Stomach (tissue), 4 donors: ENCODE measurements around the gene LRRC71.

Experiments
- CTCF ChIP-seq, 7 experiments: fragments of 450-650 bp in 4 of 7; fragments of 200-600 bp in 3 of 7; sonication (generic) in 3 of 7; IDR thresholded peaks; one replicate each; pipeline ENCODE4 v1.5.1; 2016 to 2019; ENCODE audit warnings: antibody characterized with exemption in 7 of 7, control low read depth in 2 of 7, mild to moderate bottlenecking in 1 of 7
- POLR2AphosphoS5 ChIP-seq, 3 donors: sonication (generic); formaldehyde crosslinking; IDR thresholded peaks; one replicate each; pipeline ENCODE4 v1.6.1; 2016; ENCODE audit warnings: antibody characterized with exemption in 3 of 3

DNA sequence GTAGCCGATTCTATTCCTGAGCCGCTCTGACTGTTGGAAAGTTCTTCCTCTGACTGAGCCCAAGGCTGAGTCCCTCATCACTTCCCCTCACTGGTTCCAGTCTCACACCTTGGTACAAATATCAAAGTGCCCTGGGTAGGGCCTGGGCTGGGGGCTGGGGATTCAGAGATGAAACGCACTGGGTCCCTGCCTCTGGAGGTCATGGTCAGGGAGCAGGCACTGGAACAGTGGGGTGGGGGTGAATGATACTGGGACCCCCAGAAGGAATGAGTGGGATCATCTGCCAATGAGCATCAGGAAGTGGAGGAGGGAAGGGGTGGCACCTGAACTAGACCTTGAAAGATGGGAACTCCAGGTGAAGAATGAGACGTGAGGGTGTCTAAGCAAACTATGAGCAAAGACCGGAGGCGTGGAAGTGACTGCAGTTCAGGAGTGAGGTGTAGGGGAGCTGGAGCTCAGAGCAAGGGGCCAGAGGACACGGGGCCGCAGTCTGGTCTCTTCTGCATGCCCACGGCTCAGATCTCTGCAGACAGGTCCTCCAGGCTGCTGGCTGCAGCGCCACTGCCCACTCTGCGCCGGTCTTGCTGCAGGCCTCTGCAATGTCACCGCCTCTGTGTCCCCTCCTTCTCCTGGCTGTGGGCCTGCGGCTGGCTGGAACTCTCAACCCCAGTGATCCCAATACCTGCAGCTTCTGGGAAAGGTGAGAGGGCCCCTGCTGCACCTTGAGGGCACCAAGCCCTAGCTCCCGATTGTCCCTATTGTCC is 16.9 kb upstream of the LRRC71 start:
- TF ChIP-seq POLR2AphosphoS5 (IDR thresholded peaks at IDR 0.05) (no peak), CTCF (IDR thresholded peaks at IDR 0.05) (no peak)
